SHP77 (cell line): Measurements from ENCODE around the gene FHOD1.

Experiments
- DNase-seq, 2 experiments: peaks; one replicate each; lab custom pipeline; 2025; lab: John Stamatoyannopoulos, UW

The FHOD1 gene

GRCh38 chr16:67247192-67248072 is at the start of gene FHOD1:
TSS of gene FHOD1 (minus strand) at chr16:67247481. CDS start at chr16:67247410, 71 bp downstream.
- peak; percentile 76 to 90 for DNase-seq

GRCh38 chr16:67296420-67296819 is 49.1 kb upstream of the FHOD1 start:
- DNase-seq: no peak

GRCh38 chr16:67294938-67295361 is 47.7 kb upstream of the FHOD1 start:
- DNase-seq: no peak

GRCh38 chr16:67294171-67294757 is 47.0 kb upstream of the FHOD1 start:
- DNase-seq: no peak

GRCh38 chr16:67291461-67291860 is 44.2 kb upstream of the FHOD1 start:
- no peak for DNase-seq

GRCh38 chr16:67287960-67288359 is 40.7 kb upstream of the FHOD1 start:
- no peak for DNase-seq

GRCh38 chr16:67286441-67287235 is 39.4 kb upstream of the FHOD1 start:
- DNase-seq: no peak

- peak; percentile 78 to 89 for DNase-seq
Observed at GRCh38 chr16:67284699-67285646, 37.7 kb upstream of the FHOD1 start.

- no peak for DNase-seq
Observed at GRCh38 chr16:67283826-67284555, 36.7 kb upstream of the FHOD1 start.

- DNase-seq: no peak
Observed at GRCh38 chr16:67283039-67283825, 36.0 kb upstream of the FHOD1 start.

- no peak for DNase-seq
Observed at GRCh38 chr16:67282447-67282805, 35.1 kb upstream of the FHOD1 start.

GRCh38 chr16:67281536-67282446 is 34.5 kb upstream of the FHOD1 start:
- no peak for DNase-seq

- no peak for DNase-seq
Observed at GRCh38 chr16:67280090-67281015, 33.1 kb upstream of the FHOD1 start.

- peak; percentile 65 to 68 for DNase-seq
Observed at GRCh38 chr16:67279296-67280089, 32.2 kb upstream of the FHOD1 start, which contains the start of gene PLEKHG4. TSS of gene PLEKHG4 (plus strand) at chr16:67279532. CDS start at chr16:67280045, 513 bp downstream.

GRCh38 chr16:67278773-67279295 is 31.6 kb upstream of the FHOD1 start:
- DNase-seq: peak in 1 of 2 experiments; percentile 40

- DNase-seq: peak in 1 of 2 experiments; percentile 38
Observed at GRCh38 chr16:67277999-67278772, 30.9 kb upstream of the FHOD1 start.
